ENCODE data around the gene SPOCK1.

- TF ChIP-seq GATA2 (IDR thresholded peaks at IDR 0.05; ENCODE audit: low read depth, low read length), result peak; percentile 17; the same call in 1 of the 2 replicates
- no peak for TF ChIP-seq GATA3 (IDR thresholded peaks at IDR 0.05; ENCODE audit: low read depth, low read length)
Observed at GRCh38 chr5:137478043-137478442, 21.1 kb downstream of the SPOCK1 start.

Measured in SH-SY5Y (cell line).